ENCODE data around the gene NXPE4.

Gene NXPE4

GRCh38 chr11:114559425-114560310, 35.9 kb downstream of the NXPE4 start, which contains the start of gene NXPE1:
TSS of gene NXPE1 (minus strand) at chr11:114559881. CDS start at chr11:114551201, 8,680 bp downstream.
- DNase-seq (ENCODE audit: low read depth in 2 of 2) = no peak

GRCh38 chr11:114556135-114556534, 39.5 kb downstream of the NXPE4 start:
- DNase-seq (ENCODE audit: low read depth in 2 of 2) = no peak

GRCh38 chr11:114553642-114554041, 41.9 kb downstream of the NXPE4 start:
- no peak for DNase-seq (ENCODE audit: low read depth in 2 of 2)

- no peak for DNase-seq (ENCODE audit: low read depth in 2 of 2)
These were observed 44.5 kb downstream of the NXPE4 start for GRCh38 chr11:114551060-114551459.

- no peak for DNase-seq (ENCODE audit: low read depth in 2 of 2)
These were observed 69.9 kb downstream of the NXPE4 start for GRCh38 chr11:114525682-114526081.

DNA sequence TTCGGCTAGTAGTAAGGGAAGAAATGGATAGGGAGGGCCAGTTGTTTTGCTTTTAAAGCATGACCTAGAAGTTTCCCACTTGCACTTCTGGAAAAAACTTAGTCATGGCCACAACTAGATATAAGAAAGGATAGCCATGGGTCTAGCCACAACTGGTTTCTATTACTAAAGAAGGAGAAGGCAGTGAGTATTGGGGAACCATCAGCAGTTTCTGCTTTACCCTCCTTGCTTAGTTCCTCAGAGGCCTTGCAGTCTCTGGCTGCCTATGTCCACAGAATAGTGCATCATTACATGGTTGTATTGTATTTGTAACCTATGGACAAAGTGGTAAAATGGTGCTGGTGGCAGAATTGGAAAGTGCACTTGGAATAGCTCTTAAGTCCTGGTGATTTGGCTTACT, 71.5 kb downstream of the NXPE4 start:
- no peak for DNase-seq (ENCODE audit: low read depth in 2 of 2)

- DNase-seq (ENCODE audit: low read depth in 2 of 2) = no peak
These were observed 72.8 kb downstream of the NXPE4 start for GRCh38 chr11:114522818-114523217.

Measured in stimulated activated CD8-positive, alpha-beta memory T cell treated with anti-CD3 and anti-CD28 coated beads, Interleukin-2, amount 100 ng/mL, for 1 hour (primary cell).